T47D (cell line): ENCODE results near the gene CHRND.

Experiments
- DNase-seq, 2 experiments: peaks; one replicate each; pipeline versions ENCODE4 v3.0.0 to v3.0.0-alpha.2; 2011 to 2012; ENCODE audit warnings: low read depth in 1 of 2, low spot score in 1 of 2
- JUND ChIP-seq: IDR thresholded peaks from 2 replicates; pipeline ENCODE4 v1.6.1; 2012; ENCODE audit warnings: low read depth
- in situ Hi-C: cut with HindIII; loops from 2 replicates; pipeline ENCODE4 v1.10.0; 2016; ENCODE audit warnings: low sequenced_read_pairs, low pct_unique_long_range_greater_than_20kb

CHRND gene

DNA sequence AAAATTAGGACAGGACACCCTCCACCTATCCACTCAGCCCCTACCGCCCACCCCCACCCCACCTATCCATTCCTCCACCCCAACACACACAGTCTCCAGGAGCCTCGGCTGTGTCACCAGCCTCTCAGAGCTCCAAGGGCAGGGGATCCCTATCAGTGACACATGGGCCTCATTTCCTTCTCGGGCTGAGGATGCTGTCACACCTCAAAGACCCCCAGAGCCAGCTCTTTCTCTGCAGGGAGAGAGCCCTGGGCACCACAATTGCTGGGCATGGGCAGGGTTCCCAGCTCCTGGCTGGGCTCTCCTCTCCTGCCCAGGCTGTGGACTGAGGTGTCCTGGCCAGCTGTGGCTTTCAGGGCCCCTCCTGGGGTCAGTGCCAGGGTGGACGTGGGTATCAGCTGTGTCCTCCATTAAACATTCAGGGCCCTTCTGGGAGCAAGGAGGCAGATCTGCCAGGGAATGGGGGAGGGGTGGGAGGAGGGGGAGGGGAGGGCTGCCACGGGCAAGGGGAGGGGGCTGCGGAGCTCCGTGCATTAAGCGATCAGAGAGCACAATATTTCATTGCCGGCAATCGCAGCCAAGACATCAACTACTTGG is 24.1 kb upstream of the CHRND start:
- no peak for TF ChIP-seq JUND
- in situ Hi-C loops = no loop called here
- DNase-seq = no peak

DNA sequence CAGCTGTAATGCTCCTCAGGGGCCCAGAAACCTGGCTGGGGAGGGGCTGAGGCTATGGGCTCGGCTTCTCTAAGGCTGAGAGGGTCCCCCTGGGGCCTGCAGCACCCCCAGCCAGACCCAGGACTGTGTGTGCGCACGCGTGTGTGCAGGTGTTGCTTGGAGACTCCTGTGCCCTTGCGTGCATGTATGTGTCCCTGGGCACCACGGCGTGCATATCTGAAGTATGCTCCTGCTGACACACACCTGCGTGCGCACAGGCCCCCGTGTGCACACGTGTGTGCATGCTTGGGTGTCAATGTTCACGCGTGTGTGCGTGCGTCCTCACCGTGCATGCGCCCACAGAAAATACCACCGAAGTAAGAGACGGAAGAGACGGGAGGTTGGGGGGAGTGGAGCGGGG is 23.4 kb upstream of the CHRND start:
- no peak for TF ChIP-seq JUND
- DNase-seq = no peak
- in situ Hi-C loops = no loop called here

DNA sequence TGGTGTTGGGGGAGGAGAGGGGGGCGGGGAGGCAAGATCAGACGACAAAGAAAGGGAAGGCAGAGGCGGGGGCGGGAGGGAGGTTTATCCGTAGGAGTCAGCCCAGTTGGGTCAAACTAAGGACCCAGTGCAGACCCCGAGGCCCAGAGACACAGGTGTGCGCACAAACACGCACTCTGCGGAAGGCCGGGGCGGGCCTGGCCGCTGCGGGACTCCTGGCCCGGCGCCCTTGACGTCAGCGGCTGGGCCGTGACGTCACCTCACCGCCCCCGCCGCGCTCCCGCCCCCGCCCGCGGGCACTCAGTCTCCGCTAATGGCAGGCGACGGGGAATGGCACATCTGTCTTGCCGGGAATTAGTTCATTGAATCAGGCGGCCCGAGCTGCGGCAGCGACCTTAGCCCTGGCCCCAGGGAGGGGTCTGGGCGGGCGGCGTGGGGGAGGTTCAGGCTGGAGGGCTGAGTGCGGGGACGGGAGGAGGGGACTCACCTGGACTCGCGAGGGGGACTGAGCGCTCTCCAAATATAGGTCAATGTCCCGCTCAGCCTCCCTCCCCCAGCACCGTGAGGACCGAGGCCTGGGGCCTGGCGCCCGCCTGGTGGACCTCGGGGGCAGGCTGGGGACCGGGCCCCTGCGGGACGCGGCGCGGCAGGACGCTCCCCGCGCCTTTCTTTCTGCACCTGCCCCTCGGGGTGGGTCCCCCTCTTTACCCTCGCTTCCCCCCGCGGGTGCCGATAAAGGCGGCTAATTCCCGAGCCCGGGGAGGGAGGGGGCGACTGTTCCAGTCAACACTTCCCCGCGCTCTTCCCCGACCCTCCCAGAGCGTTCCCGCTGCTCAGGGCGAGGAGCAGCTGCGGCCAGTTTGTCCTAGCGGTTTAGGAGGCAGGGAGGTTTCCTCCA is 22.8 kb upstream of the CHRND start:
- peak in 1 of 2 experiments; percentile 13 for DNase-seq
- in situ Hi-C loops = no loop called here
- TF ChIP-seq JUND = no peak

DNA sequence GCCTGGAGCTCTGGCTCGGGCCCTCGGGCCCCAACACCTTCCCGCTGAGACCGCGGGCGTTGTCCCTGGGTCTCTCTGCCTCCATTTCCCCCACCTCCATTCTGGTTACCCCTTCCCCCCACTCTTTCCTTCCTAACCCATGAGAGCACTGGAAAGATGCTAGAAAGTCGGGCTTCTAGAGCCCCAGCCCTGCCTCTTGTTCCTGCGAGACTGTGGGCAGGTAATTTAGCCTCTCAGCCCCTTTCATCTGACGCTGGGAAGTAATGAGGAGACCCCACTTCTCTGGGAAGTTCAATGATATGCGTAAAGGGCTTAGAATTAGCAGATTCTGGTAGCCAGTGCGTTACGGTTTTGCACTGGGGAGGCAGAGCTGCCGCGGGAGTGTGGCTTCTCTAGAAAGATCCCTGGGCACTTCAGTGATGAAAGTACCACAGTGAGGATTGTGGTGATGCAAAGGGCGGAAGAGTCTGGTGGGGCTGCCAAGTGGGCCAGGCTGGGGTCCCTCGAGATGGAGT is 22.1 kb upstream of the CHRND start:
- in situ Hi-C loops = no loop called here
- DNase-seq = no peak
- TF ChIP-seq JUND = no peak

DNA sequence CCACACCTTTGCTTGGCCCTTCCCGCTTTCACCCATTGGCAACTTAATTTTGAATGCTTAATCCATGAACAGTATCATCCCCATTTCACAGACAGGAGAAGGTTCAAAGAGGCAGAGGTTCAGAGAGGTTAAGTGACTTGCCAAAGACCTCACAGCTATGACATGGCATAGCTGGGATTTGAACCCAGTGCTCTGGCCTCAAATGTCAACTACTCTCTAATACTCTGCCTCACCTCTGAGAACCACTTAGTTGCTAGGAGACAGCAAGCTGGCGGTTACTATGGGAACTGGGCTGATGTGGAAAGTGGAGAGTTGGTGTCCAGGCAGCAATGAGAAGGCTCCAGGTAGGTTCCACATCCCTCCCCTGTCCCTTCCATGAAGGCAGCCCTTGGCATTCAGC is 21.5 kb upstream of the CHRND start:
- peak in 1 of 2 experiments; percentile 14 for DNase-seq
- TF ChIP-seq JUND = no peak
- in situ Hi-C loops = no loop called here

DNA sequence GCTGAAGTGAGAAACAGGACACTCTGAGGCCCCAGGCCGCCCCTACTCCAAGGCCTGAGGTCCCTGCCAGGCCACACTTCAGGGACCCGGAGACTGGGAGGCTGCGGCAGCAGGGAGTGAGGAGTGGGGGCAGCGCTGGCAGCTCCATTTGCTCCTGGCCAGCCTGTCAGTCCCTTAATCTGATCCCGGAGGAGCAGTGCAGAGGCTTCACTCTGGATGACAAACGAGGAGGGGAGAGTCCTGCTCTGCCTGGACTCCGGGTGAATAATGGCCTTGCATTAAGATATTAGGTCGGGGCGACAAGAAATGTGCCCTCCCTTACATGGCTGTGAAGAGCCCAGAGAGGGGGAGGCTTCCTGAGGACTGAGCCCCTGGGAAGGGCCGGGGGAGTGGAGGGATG is 20.1 kb upstream of the CHRND start:
- in situ Hi-C loops = no loop called here
- no peak for DNase-seq
- TF ChIP-seq JUND = no peak

DNA sequence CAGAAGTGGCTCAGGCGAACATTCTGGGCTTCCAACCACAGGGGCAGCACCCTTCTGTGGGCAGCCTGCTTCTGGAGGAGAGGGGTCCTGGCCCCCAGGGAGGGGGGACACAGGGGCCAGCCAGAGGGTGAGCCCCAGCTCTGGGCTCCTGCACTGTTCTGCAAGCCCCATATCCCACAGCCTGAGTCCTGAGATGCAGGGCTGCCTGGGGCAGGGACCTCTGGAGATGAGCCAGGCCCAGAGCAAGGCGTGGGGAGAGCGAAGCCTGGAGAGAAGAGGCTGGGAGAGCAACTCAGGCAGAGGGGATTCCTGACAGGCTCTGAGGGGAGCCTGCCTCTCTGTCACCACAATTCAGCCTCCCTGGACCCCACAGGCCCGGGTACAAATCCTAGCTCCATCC is 19.3 kb upstream of the CHRND start:
- TF ChIP-seq JUND = no peak
- in situ Hi-C loops = no loop called here
- DNase-seq = no peak

DNA sequence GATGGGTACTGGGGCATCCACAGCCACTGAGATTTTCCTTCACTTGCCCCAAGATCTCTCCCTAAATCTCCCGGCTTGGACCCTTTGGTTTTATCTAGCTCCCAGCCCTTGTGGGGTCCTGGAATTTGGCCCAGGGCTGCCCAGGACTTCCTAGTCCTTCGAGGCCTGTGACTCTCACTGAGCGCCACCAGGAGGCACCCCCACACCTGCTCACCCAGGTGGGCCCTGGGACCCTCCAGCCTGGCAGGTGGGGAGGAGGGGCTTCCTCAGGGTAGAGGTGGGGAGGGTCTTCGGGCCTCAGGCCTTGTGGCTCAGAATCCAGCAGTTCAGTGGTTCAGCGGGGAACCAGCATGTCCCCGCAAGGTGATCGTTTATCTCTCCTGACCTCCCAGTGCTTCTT is 17.7 kb upstream of the CHRND start:
- in situ Hi-C loops = no loop called here
- TF ChIP-seq JUND = no peak
- DNase-seq = no peak

DNA sequence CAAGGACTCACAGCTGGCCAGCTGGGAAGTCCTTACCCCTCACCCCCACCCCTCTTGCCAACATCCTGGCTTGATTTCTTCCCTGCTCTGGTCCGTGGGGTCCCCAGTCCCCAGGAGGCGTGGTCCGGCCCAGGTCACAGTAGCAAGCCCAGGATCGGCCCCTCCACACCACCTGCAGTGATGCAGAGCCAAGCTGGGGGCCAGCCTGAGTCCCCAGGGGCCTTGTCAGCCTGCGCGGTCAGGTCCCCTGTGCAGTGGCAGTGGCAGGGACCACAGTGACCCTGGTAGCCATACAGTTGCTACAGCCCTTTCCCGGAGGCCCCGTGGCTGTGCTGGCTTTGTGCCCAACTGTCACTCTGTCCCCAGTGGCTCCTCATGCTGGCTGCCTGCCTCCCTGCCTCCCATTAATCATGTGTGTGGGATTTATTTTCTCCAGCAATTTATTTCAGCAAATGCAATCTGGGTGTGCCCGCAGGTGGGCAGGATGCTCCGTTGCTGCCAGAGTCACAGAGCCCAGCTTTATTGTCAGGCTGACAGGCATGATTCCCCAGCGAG is 14.5 kb upstream of the CHRND start:
- in situ Hi-C loops = no loop called here
- no peak for TF ChIP-seq JUND
- DNase-seq = no peak

DNA sequence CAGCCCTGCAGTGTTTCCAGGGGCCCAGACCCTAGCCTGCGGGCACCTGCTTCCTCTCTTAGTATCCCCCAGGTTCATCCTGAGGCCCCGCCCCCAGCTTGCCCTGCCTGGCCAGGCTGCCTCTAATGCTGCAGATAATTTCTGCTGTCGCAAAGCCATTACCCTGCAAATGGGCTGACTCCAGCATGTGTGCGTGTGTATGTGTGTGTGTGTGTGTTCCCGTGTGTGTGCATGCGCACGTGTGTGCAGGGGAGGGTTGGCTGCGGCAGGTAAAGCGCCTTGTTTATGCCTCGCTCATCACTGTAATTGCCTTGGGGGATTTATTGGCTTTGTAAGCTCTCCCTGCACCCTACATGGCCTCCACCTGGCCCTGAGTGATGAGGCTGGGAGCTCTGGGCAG is 13.4 kb upstream of the CHRND start:
- no peak for DNase-seq
- in situ Hi-C loops = no loop called here
- TF ChIP-seq JUND = no peak

DNA sequence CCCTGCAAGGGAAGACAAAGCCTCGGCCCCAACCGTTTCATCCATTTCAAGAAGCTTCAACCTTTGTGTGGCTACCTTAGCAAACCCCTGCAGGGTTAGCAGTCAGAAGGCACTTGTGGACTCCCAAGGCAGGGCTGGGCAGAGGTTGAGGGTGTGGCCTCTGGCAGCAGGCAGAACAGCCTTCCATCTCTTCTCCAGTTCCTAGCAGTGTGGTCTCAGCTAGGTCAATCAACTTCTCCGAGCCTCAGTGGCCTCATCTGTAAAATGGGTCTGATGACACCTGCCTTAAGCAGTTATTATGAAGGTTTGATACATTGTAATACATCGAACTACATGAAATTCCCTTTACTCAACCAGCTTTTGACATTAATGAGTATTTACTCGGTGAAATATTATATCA is 12.6 kb upstream of the CHRND start:
- DNase-seq = no peak
- no peak for TF ChIP-seq JUND
- in situ Hi-C loops = no loop called here

DNA sequence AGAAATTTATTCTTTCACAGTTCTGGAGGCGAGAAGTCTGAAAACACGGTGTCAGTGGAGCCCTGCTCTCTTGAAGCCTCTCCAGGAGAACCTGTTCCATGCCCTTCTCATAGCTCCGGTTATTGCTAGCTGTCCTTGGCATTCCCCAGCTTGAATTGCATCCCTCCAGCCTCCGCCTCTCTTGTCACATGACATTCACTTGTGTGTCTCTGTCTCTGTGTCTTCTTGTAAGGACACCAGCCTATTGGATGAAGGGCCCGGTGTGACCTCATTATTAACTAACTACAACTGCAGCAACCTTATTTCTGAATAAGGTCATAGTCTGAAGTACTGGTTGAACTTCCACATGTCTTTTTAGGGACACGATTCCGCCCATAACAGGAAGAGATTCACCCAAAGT is 10.3 kb upstream of the CHRND start:
- peak in 1 of 2 experiments; percentile 16 for DNase-seq
- in situ Hi-C loops = no loop called here
- TF ChIP-seq JUND = no peak

DNA sequence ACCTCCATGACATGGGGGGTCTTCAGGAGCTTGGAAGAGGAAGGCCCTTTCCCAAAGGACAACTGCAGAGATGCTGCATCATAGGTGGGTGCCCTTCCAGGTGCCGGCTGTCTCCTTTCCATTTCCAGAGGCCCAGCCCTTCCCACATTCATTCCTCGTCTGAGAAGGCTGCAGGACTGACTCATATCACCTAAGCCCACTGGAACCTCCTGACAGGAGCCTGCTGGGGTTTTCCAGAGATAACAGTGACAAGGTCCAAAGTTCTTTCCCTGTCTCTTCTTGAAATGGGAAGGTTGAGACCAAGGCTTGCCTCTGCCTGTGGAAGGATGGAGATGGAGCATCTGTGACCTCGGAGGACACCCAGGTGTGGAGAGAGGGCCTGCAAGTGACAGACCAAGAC is 9.4 kb upstream of the CHRND start:
- TF ChIP-seq JUND = no peak
- no peak for DNase-seq
- in situ Hi-C loops = no loop called here
